ENCODE results near the gene CCDC183.

CCDC183 gene

DNA sequence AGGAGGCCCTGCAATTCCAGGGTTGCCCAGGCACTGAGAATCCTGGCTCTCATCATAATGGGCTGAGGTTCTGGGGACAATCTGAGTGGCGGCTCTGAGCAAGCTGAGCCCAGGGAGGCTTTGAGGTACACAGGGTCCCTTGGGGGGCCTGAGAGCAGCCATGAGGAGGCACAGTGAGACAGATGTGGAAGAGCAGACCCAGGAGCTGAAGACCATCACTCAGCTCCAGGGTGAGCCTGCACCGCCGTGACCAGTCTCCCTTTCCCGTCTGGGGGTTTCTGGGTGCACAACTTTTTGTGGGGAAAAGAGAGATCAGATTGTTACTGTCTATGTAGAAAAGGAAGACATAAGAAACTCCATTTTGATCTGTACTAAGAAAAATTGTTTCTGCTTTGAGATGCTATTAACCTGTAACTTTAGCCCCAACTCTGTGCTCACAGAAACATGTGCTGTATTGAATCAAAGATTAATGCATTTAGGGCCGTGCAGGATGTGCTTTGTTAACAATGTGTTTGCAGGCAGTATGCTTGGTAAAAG lies at the start of gene CCDC183:
TSS of gene CCDC183 (plus strand) at position 101 of the 537 bp plus-strand sequence. CDS start at position 161, 60 bp downstream.
- H3K9ac ChIP-seq (ENCODE audit: low read depth, low read length, poor library complexity, severe bottlenecking), result no peak within 1 kb of the TSS
- no peaks in the 10 kb centered on the region; the same call in 1 of the 2 replicates for H3K79me2 ChIP-seq (ENCODE audit: insufficient read depth, low read length)
- H3K4me3 ChIP-seq (ENCODE audit: low read length, poor library complexity, severe bottlenecking), result no peak within 1 kb of the TSS
- no peaks in the 10 kb centered on the region for H3K9me2 ChIP-seq (replicated peaks; ENCODE audit: low read depth, low read length)
- H3K4me2 ChIP-seq (ENCODE audit: low read depth, low read length, poor library complexity, severe bottlenecking), result no peak within 1 kb of the TSS
- H2AFZ ChIP-seq (ENCODE audit: low read length), result no peak within 1 kb of the TSS
- H3F3A ChIP-seq (ENCODE audit: low read depth), result no peaks in the 10 kb centered on the region
- H3K36me3 ChIP-seq (ENCODE audit: insufficient read depth, low read length), result no peaks in the 10 kb centered on the region
- no peaks in the 10 kb centered on the region for H3K27me3 ChIP-seq (ENCODE audit: insufficient read depth, low read length, poor library complexity, severe bottlenecking)
- TF ChIP-seq, protein P1, sequence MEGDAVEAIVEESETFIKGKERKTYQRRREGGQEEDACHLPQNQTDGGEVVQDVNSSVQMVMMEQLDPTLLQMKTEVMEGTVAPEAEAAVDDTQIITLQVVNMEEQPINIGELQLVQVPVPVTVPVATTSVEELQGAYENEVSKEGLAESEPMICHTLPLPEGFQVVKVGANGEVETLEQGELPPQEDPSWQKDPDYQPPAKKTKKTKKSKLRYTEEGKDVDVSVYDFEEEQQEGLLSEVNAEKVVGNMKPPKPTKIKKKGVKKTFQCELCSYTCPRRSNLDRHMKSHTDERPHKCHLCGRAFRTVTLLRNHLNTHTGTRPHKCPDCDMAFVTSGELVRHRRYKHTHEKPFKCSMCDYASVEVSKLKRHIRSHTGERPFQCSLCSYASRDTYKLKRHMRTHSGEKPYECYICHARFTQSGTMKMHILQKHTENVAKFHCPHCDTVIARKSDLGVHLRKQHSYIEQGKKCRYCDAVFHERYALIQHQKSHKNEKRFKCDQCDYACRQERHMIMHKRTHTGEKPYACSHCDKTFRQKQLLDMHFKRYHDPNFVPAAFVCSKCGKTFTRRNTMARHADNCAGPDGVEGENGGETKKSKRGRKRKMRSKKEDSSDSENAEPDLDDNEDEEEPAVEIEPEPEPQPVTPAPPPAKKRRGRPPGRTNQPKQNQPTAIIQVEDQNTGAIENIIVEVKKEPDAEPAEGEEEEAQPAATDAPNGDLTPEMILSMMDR (conservative IDR thresholded peaks at IDR 0.05; ENCODE audit: low read length), result no peak
- no peak for TF ChIP-seq EZH2phosphoT487 (IDR thresholded peaks at IDR 0.05; ENCODE audit: borderline replicate concordance)
- H3K9me3 ChIP-seq (ENCODE audit: insufficient read depth, low read depth, low read length), result no peaks in the 10 kb centered on the region
- H4K20me1 ChIP-seq (ENCODE audit: insufficient read depth, low read length, poor library complexity, severe bottlenecking), result peaks cover 8% of the 10 kb centered on the region
- H3K4me1 ChIP-seq (ENCODE audit: insufficient read depth, low read length, poor library complexity, severe bottlenecking), result peaks cover 11% of the 10 kb centered on the region

DNA sequence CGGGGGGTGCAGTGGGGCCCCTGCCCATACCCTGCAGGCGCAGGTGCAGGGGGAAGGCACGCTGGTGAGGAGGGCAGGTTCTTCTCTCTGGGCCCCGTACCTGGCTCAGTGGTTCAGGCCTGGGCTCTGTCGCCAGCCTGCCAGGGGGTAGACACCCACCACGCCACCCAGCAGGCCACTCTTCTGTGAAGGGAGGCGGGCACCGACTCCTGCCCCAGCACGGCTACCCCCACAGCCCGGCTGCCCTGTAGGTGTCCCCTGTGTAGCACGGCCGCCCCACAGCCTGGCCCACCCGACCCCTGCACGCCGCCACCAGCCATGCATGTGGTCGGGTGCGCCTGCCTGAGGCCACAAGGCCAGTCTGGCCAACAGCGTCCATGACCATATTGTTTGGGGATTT lies 49.5 kb upstream of the CCDC183 start:
- no peaks in the 10 kb centered on the region for H3F3A ChIP-seq (ENCODE audit: low read depth)
- H3K4me3 ChIP-seq (ENCODE audit: low read length, poor library complexity, severe bottlenecking), result no peak overlapping the region
- no peaks in the 10 kb centered on the region for H3K4me1 ChIP-seq (ENCODE audit: insufficient read depth, low read length, poor library complexity, severe bottlenecking)
- no peak overlapping the region for H2AFZ ChIP-seq (ENCODE audit: low read length)
- H3K9ac ChIP-seq (ENCODE audit: low read depth, low read length, poor library complexity, severe bottlenecking), result no peak overlapping the region
- no peaks in the 10 kb centered on the region for H3K9me2 ChIP-seq (replicated peaks; ENCODE audit: low read depth, low read length)
- H3K27me3 ChIP-seq (ENCODE audit: insufficient read depth, low read length, poor library complexity, severe bottlenecking), result no peaks in the 10 kb centered on the region
- H3K4me2 ChIP-seq (ENCODE audit: low read depth, low read length, poor library complexity, severe bottlenecking), result no peak overlapping the region
- H3K9me3 ChIP-seq (ENCODE audit: insufficient read depth, low read depth, low read length), result peaks cover 5% of the 10 kb centered on the region; the same call in 1 of the 2 replicates
- H3K36me3 ChIP-seq (ENCODE audit: insufficient read depth, low read length), result no peaks in the 10 kb centered on the region
- TF ChIP-seq, protein P1 (conservative IDR thresholded peaks at IDR 0.05; ENCODE audit: low read length), result no peak
- no peak for TF ChIP-seq EZH2phosphoT487 (IDR thresholded peaks at IDR 0.05; ENCODE audit: borderline replicate concordance)
- H4K20me1 ChIP-seq (ENCODE audit: insufficient read depth, low read length, poor library complexity, severe bottlenecking), result no peaks in the 10 kb centered on the region
- no peaks in the 10 kb centered on the region for H3K79me2 ChIP-seq (ENCODE audit: insufficient read depth, low read length)

DNA sequence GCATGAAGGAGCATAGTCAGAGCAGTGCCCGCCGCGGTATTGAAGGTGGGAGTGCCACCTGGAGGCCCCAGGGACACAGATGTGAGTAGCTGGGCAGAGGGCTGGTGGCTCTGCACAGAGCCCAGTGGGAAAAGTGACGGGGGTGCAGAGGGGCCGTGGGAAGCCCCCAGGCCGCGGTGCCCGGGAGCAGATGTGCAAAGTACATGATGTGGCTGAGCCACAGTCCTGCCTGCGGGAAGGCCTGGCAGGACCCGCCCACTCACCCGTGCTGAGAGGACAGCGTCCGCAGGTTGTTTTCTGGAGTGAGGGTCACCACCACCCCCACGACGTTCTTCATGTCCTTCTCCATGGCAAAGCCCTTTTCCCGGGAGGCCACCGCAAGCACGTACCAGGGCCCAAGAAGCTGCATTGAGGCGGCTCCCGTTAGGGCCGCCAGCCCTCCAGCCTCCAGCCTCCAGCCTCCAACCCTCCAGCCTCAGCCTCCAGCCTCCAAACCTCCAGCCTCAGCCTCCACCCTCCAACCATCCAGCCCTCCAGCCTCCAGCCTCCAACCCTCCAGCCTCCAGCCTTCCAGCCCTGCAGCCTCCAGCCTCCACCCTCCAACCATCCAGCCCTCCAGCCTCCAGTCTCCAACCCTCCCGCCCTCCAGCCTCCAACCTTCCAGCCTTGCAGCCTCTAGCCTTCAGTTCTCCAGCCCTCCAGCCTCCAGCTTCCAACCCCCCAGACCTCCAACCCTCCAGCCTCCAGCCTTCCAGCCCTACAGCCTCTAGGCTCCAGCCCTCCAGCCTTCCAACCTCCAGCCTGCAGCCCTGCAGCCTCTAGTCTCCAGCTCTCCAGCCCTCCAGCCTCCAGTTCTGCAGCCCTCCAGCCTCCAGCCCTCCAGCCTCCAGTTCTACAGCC lies 48.7 kb upstream of the CCDC183 start:
- TF ChIP-seq EZH2phosphoT487 (IDR thresholded peaks at IDR 0.05; ENCODE audit: borderline replicate concordance), result no peak
- TF ChIP-seq, protein P1 (conservative IDR thresholded peaks at IDR 0.05; ENCODE audit: low read length), result no peak
- H3F3A ChIP-seq (ENCODE audit: low read depth), result no peaks in the 10 kb centered on the region
- no peaks in the 10 kb centered on the region for H3K27me3 ChIP-seq (ENCODE audit: insufficient read depth, low read length, poor library complexity, severe bottlenecking)
- no peak overlapping the region for H3K4me2 ChIP-seq (ENCODE audit: low read depth, low read length, poor library complexity, severe bottlenecking)
- peaks cover 9% of the 10 kb centered on the region; the same call in 1 of the 2 replicates for H3K9me3 ChIP-seq (ENCODE audit: insufficient read depth, low read depth, low read length)
- H3K79me2 ChIP-seq (ENCODE audit: insufficient read depth, low read length), result no peaks in the 10 kb centered on the region
- no peaks in the 10 kb centered on the region for H3K9me2 ChIP-seq (replicated peaks; ENCODE audit: low read depth, low read length)
- no peaks in the 10 kb centered on the region for H3K36me3 ChIP-seq (ENCODE audit: insufficient read depth, low read length)
- H3K4me1 ChIP-seq (ENCODE audit: insufficient read depth, low read length, poor library complexity, severe bottlenecking), result no peaks in the 10 kb centered on the region
- H3K9ac ChIP-seq (ENCODE audit: low read depth, low read length, poor library complexity, severe bottlenecking), result no peak overlapping the region
- no peak overlapping the region for H3K4me3 ChIP-seq (ENCODE audit: low read length, poor library complexity, severe bottlenecking)
- H4K20me1 ChIP-seq (ENCODE audit: insufficient read depth, low read length, poor library complexity, severe bottlenecking), result no peaks in the 10 kb centered on the region
- no peak overlapping the region for H2AFZ ChIP-seq (ENCODE audit: low read length)
